ENCODE results near the gene TACR3. TPM values are rescaled to one million over a fixed set of nuclear protein-coding genes. Genes with fewer than 3 reads are reported as not detected.
A peak's percentile ranks its signal among the peaks of the same experiment; 100 is the strongest.

The TACR3 gene, protein sequence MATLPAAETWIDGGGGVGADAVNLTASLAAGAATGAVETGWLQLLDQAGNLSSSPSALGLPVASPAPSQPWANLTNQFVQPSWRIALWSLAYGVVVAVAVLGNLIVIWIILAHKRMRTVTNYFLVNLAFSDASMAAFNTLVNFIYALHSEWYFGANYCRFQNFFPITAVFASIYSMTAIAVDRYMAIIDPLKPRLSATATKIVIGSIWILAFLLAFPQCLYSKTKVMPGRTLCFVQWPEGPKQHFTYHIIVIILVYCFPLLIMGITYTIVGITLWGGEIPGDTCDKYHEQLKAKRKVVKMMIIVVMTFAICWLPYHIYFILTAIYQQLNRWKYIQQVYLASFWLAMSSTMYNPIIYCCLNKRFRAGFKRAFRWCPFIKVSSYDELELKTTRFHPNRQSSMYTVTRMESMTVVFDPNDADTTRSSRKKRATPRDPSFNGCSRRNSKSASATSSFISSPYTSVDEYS
- total RNA-seq (ENCODE audit: unreplicated experiment) = 0.20 TPM
- long read RNA-seq = 0 reads

DNA sequence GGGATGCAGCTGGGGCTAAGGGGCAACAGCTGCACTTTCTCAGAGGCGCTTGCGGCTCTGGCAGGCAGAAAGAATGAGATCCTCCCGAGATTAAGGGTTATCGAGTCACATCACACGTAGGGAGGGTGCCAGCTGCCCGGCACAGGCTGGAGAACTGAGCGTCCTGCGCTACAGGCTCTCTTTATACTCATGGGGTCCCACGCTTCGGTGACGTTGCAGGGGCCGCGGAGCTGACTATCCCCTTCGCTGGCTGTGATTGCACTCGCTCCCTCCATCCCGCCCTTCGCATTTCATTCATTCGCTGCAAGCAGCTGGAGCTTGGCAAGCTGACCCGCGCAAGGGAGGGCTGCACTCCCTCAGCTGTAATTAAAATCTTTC is at the start of gene TACR3:
TACR3 (minus strand) TSS at position 156 of the 378 bp plus-strand sequence. CDS start 310 bp downstream, outside the sequence.
- no peak within 1 kb of the TSS for H3K27ac Mint-ChIP-seq (ENCODE audit: unreplicated experiment)
- peak; percentile 66 for DNase-seq
- no peaks in the 10 kb centered on the region for H3K4me1 Mint-ChIP-seq (ENCODE audit: low read depth, unreplicated experiment)
- no peaks in the 10 kb centered on the region for H3K36me3 Mint-ChIP-seq (ENCODE audit: unreplicated experiment)
- peak within 1 kb of the TSS; percentile 82 for H3K4me3 Mint-ChIP-seq (ENCODE audit: unreplicated experiment)
- H3K9me3 Mint-ChIP-seq (ENCODE audit: unreplicated experiment) = no peaks in the 10 kb centered on the region
- TF ChIP-seq, protein P1, sequence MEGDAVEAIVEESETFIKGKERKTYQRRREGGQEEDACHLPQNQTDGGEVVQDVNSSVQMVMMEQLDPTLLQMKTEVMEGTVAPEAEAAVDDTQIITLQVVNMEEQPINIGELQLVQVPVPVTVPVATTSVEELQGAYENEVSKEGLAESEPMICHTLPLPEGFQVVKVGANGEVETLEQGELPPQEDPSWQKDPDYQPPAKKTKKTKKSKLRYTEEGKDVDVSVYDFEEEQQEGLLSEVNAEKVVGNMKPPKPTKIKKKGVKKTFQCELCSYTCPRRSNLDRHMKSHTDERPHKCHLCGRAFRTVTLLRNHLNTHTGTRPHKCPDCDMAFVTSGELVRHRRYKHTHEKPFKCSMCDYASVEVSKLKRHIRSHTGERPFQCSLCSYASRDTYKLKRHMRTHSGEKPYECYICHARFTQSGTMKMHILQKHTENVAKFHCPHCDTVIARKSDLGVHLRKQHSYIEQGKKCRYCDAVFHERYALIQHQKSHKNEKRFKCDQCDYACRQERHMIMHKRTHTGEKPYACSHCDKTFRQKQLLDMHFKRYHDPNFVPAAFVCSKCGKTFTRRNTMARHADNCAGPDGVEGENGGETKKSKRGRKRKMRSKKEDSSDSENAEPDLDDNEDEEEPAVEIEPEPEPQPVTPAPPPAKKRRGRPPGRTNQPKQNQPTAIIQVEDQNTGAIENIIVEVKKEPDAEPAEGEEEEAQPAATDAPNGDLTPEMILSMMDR (IDR thresholded peaks at IDR 0.05; ENCODE audit: partially characterized antibody, unreplicated experiment) = no peak
- peaks cover 2% of the 10 kb centered on the region for H3K27me3 Mint-ChIP-seq (ENCODE audit: unreplicated experiment)

GRCh38 chr4:103757631-103758030 is 37.8 kb upstream of the TACR3 start:
- Mint-ChIP-seq H3K27ac (ENCODE audit: unreplicated experiment) (no peak overlapping the region), H3K4me3 (ENCODE audit: unreplicated experiment) (no peak overlapping the region), H3K4me1 (ENCODE audit: low read depth, unreplicated experiment) (no peaks in the 10 kb centered on the region), H3K36me3 (ENCODE audit: unreplicated experiment) (no peaks in the 10 kb centered on the region), H3K9me3 (ENCODE audit: unreplicated experiment) (no peaks in the 10 kb centered on the region), H3K27me3 (ENCODE audit: unreplicated experiment) (peaks cover 1% of the 10 kb centered on the region)
- TF ChIP-seq, protein P1 (IDR thresholded peaks at IDR 0.05; ENCODE audit: partially characterized antibody, unreplicated experiment) = no peak
- DNase-seq = no peak

DNA sequence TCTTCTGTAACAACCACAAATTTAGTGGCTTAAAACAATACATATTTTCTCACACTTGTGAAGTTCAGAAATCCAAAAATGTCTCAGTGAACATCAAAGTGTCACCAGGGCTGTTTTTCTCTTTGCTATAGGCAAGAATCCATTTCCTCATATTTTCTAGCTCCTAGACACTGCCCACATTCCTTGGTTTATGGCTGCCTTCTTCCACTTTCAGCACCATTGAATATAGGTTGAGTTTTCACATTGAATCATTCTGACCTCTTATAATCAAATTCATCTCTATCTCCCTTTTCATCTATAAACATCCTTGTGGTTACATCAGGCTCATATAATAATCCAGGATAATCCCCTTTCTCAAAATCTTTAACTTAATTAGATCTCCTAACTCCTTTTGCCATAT is 37.0 kb upstream of the TACR3 start:
- no peak for DNase-seq
- Mint-ChIP-seq H3K4me3 (ENCODE audit: unreplicated experiment) (no peak overlapping the region), H3K27me3 (ENCODE audit: unreplicated experiment) (peaks cover 1% of the 10 kb centered on the region), H3K27ac (ENCODE audit: unreplicated experiment) (no peak overlapping the region), H3K36me3 (ENCODE audit: unreplicated experiment) (no peaks in the 10 kb centered on the region), H3K4me1 (ENCODE audit: low read depth, unreplicated experiment) (no peaks in the 10 kb centered on the region), H3K9me3 (ENCODE audit: unreplicated experiment) (no peaks in the 10 kb centered on the region)
- TF ChIP-seq, protein P1 (IDR thresholded peaks at IDR 0.05; ENCODE audit: partially characterized antibody, unreplicated experiment) = no peak

GRCh38 chr4:103754844-103755243 is 35.1 kb upstream of the TACR3 start:
- peaks cover 1% of the 10 kb centered on the region for H3K27me3 Mint-ChIP-seq (ENCODE audit: unreplicated experiment)
- H3K4me3 Mint-ChIP-seq (ENCODE audit: unreplicated experiment) = no peak overlapping the region
- H3K9me3 Mint-ChIP-seq (ENCODE audit: unreplicated experiment) = no peaks in the 10 kb centered on the region
- DNase-seq = no peak
- no peak overlapping the region for H3K27ac Mint-ChIP-seq (ENCODE audit: unreplicated experiment)
- no peaks in the 10 kb centered on the region for H3K4me1 Mint-ChIP-seq (ENCODE audit: low read depth, unreplicated experiment)
- H3K36me3 Mint-ChIP-seq (ENCODE audit: unreplicated experiment) = no peaks in the 10 kb centered on the region
- TF ChIP-seq, protein P1 (IDR thresholded peaks at IDR 0.05; ENCODE audit: partially characterized antibody, unreplicated experiment) = no peak
